Caco-2 (cell line): ENCODE data around the gene SNRPD2. TPM values are rescaled to one million over a fixed set of nuclear protein-coding genes. Genes with fewer than 3 reads are reported as not detected.

Experiments
- BruUV-seq: library from RNA; stranded (reverse); fragments of 400-500 nt; replicated peaks from 2 replicates; lab custom pipeline; 2021; lab: Mats Ljungman, UMichigan
- CTCF ChIA-PET: fragments of 300-600 bp; sonication (Branson Sonifier 250); formaldehyde crosslinking; loops from one replicate; lab custom pipeline; 2022; ENCODE audit warnings: antibody characterized with exemption; lab: Charles Lee
- POLR2A ChIA-PET: fragments of 300-600 bp; sonication (Branson Sonifier 250); formaldehyde crosslinking; loops from one replicate; lab custom pipeline; 2022; ENCODE audit warnings: antibody characterized with exemption; lab: Charles Lee
- DNase-seq, 2 experiments: peaks; one replicate each; pipeline versions ENCODE4 v3.0.0 to v3.0.0-alpha.2; 2020 to 2022
- H3K27me3 ChIP-seq: replicated peaks from 2 replicates; pipeline ENCODE4 v1.6.0; 2011; ENCODE audit warnings: low read length; ENCODE audit not compliant: control insufficient read depth, insufficient read depth
- H3K36me3 ChIP-seq: 2 replicates; pipeline ENCODE4 v1.5.1; 2011; ENCODE audit warnings: low read length; ENCODE audit not compliant: control insufficient read depth, insufficient read depth
- H3K4me1 ChIP-seq: fragments of 250-450 bp; sonication (Bioruptor Pico); 2 replicates; pipeline ENCODE4 v1.5.1; 2020; ENCODE audit warnings: mild to moderate bottlenecking
- H3K4me3 ChIP-seq: 2 replicates; pipeline ENCODE4 v1.5.1; 2011; ENCODE audit warnings: low read depth, mild to moderate bottlenecking, control low read depth, low read length
- H3K9me3 ChIP-seq: fragments of 250-450 bp; sonication (Bioruptor Pico); 2 replicates; pipeline ENCODE4 v1.5.1; 2020; ENCODE audit warnings: mild to moderate bottlenecking, moderate library complexity
- H3K27ac Mint-ChIP-seq: one replicate; pipeline ENCODE4 v1.8.0; 2022; ENCODE audit warnings: mixed read lengths; ENCODE audit not compliant: unreplicated experiment
- H3K27me3 Mint-ChIP-seq: one replicate; pipeline ENCODE4 v1.8.0; 2022; ENCODE audit warnings: mixed read lengths; ENCODE audit not compliant: insufficient read depth, unreplicated experiment
- H3K36me3 Mint-ChIP-seq: one replicate; pipeline ENCODE4 v1.8.0; 2022; ENCODE audit warnings: mild to moderate bottlenecking, mixed read lengths; ENCODE audit not compliant: insufficient read depth, unreplicated experiment
- H3K4me1 Mint-ChIP-seq: one replicate; pipeline ENCODE4 v1.8.0; 2022; ENCODE audit warnings: low read depth, mixed read lengths; ENCODE audit not compliant: unreplicated experiment
- H3K4me3 Mint-ChIP-seq: one replicate; pipeline ENCODE4 v1.8.0; 2022; ENCODE audit warnings: mild to moderate bottlenecking, moderate library complexity, mixed read lengths; ENCODE audit not compliant: unreplicated experiment
- H3K9me3 Mint-ChIP-seq: one replicate; pipeline ENCODE4 v1.8.0; 2022; ENCODE audit warnings: mixed read lengths; ENCODE audit not compliant: unreplicated experiment
- intact Hi-C: fragments of 100-400 bp; cut with micrococcal nuclease; formaldehyde crosslinking; loops from one replicate; pipeline ENCODE4 v1.10.0; 2022; ENCODE audit not compliant: unreplicated experiment
- total RNA-seq: library from RNA; stranded (reverse); gene quantifications from 2 replicates; pipeline ENCODE4 v1.2.3, GENCODE V29; 2022
- TF ChIP-seq, protein P1 (sequence below), 2 experiments: fragments of 200-600 bp in 1 of 2; IDR thresholded peaks; 1 replicate in 1 of 2; 2 replicates in 1 of 2; pipeline versions ENCODE4 v1.5.1 to v1.8.0; 2011 to 2022; ENCODE audit warnings: antibody characterized with exemption in 1 of 2, control low read depth in 1 of 2, inconsistent platforms in 1 of 2, low read depth in 1 of 2, low read length in 1 of 2, mild to moderate bottlenecking in 1 of 2, moderate library complexity in 1 of 2; ENCODE audit not compliant: insufficient read depth in 1 of 2, severe bottlenecking in 1 of 2, unreplicated experiment in 1 of 2

Gene SNRPD2
- total RNA-seq, 1 experiment from 2014 or later, result 579 TPM

- CTCF ChIA-PET, result interaction anchor here (0.5 to 3.9 kb wide), 19 partner anchors 11 to 548 kb away, joined by 3 to 46 read pairs (median 8); partner anchors contain the start of genes FBXO46, GIPR and SIX5
- peak overlapping the region; percentile 82 for H3K27ac Mint-ChIP-seq
- no peaks in the 10 kb centered on the region for H3K27me3 ChIP-seq
Observed at GRCh38 chr19:45693106-45693788, 1.5 kb upstream of the SNRPD2 start.

DNA sequence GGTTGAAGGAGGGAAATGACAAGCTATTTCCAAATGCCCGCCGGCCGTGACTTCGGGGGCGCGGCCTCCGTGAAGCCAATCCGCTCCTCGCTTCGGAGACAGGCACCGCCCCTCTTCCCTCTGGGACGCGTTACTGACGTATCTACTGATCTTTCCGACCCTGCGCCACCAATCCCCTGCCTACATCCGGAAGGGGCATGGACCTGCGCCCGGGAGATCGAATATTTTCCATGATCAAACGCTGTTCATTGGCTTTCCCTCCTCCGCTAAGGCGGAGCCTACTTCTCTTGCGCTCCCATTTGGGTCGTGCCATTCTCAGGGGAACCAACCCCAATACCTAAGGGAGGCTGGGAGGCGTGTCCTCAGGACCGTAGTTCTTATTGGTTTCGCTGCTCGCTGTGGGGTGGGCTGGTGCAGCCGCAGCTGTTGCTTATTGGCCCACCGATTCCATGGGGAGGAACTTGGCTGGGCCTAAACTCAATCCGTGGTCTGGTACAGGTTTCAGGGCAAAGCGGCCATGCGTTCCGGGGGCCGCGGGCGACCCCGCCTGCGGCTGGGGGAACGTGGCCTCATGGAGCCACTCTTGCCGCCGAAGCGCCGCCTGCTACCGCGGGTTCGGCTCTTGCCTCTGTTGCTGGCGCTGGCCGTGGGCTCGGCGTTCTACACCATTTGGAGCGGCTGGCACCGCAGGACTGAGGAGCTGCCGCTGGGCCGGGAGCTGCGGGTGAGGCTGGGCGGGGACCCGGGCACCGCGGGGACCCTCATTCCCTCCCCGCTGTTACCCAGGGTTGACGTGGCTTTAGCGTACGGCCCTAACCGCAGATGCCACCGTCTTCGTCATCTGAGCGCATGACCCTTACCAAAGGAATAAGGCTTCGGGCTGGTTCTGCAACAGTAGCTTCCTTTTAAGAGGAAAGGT lies 693 bp upstream of the SNRPD2 start, which contains the start of gene QPCTL:
TSS of gene QPCTL (plus strand) at position 480 of the 919 bp plus-strand sequence. CDS start at position 518, 38 bp downstream.
- no peaks in the 10 kb centered on the region for H3K27me3 Mint-ChIP-seq

More at GRCh38 chr19:45693106-45693788, 1.5 kb upstream of the SNRPD2 start:
- Histone ChIP-seq H3K4me1 (peaks cover 4% of the 10 kb centered on the region; the same call in 1 of the 2 replicates), H3K36me3 (peaks cover 5% of the 10 kb centered on the region), H3K9me3 (no peaks in the 10 kb centered on the region), H3K4me3 (peak overlapping the region; percentile 95)
- Mint-ChIP-seq H3K4me1 (no peaks in the 10 kb centered on the region), H3K4me3 (peak overlapping the region; percentile 83), H3K9me3 (no peaks in the 10 kb centered on the region), H3K36me3 (peaks cover 50% of the 10 kb centered on the region), H3K27me3 (no peaks in the 10 kb centered on the region)
- intact Hi-C loops, result loop anchor here (1.0 to 2.0 kb wide), 2 partner anchors 77 to 108 kb away; partner anchors contain the start of gene OPA3
- TF ChIP-seq, protein P1, sequence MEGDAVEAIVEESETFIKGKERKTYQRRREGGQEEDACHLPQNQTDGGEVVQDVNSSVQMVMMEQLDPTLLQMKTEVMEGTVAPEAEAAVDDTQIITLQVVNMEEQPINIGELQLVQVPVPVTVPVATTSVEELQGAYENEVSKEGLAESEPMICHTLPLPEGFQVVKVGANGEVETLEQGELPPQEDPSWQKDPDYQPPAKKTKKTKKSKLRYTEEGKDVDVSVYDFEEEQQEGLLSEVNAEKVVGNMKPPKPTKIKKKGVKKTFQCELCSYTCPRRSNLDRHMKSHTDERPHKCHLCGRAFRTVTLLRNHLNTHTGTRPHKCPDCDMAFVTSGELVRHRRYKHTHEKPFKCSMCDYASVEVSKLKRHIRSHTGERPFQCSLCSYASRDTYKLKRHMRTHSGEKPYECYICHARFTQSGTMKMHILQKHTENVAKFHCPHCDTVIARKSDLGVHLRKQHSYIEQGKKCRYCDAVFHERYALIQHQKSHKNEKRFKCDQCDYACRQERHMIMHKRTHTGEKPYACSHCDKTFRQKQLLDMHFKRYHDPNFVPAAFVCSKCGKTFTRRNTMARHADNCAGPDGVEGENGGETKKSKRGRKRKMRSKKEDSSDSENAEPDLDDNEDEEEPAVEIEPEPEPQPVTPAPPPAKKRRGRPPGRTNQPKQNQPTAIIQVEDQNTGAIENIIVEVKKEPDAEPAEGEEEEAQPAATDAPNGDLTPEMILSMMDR (IDR thresholded peaks at IDR 0.05; ENCODE audit: insufficient read depth in 1 of 2, low read depth in 1 of 2, low read length in 1 of 2, severe bottlenecking in 1 of 2, unreplicated experiment in 1 of 2), result peak; percentile 88 to 97
- POLR2A ChIA-PET, result interaction anchor here (0.6 to 3.7 kb wide), 7 partner anchors 14 to 292 kb away, joined by 4 to 56 read pairs (median 8); partner anchors contain the start of genes OPA3 and SIX5
- peak; percentile 87 to 90 for DNase-seq
- TSS peak; percentile 52 for BruUV-seq

More for the DNA sequence above, 693 bp upstream of the SNRPD2 start, which contains the start of gene QPCTL:
- H3K4me1 Mint-ChIP-seq, result no peaks in the 10 kb centered on the region
- no peaks in the 10 kb centered on the region for H3K27me3 ChIP-seq
- CTCF ChIA-PET, result interaction anchor here (1.0 to 3.9 kb wide), 21 partner anchors 10 to 214 kb away, joined by 3 to 46 read pairs (median 8); partner anchors contain the start of genes FBXO46, GIPR, SIX5 and SYMPK
- POLR2A ChIA-PET, result interaction anchor here (0.5 to 3.7 kb wide), 20 partner anchors 10 to 1142 kb away, joined by 3 to 56 read pairs (median 4); partner anchors contain the start of genes BLOC1S3, DMPK, DMWD and FBXO46
- H3K4me1 ChIP-seq, result peaks cover 4% of the 10 kb centered on the region; the same call in 1 of the 2 replicates
- H3K9me3 Mint-ChIP-seq, result no peaks in the 10 kb centered on the region
- H3K27ac Mint-ChIP-seq, result peak within 1 kb of the TSS; percentile 93
- H3K4me3 Mint-ChIP-seq, result peak within 1 kb of the TSS; percentile 83
- peak within 1 kb of the TSS; percentile 95 for H3K4me3 ChIP-seq
- no TSS peak for BruUV-seq
- intact Hi-C loops, result loop anchor here (1.0 to 2.0 kb wide), 4 partner anchors 15 to 108 kb away; partner anchors contain the start of gene OPA3
- peaks cover 54% of the 10 kb centered on the region for H3K36me3 Mint-ChIP-seq
- peak; percentile 98 to 99 for DNase-seq
- TF ChIP-seq, protein P1 (IDR thresholded peaks at IDR 0.05; ENCODE audit: insufficient read depth in 1 of 2, low read depth in 1 of 2, low read length in 1 of 2, severe bottlenecking in 1 of 2, unreplicated experiment in 1 of 2), result no peak
- H3K36me3 ChIP-seq, result peaks cover 9% of the 10 kb centered on the region
- no peaks in the 10 kb centered on the region for H3K9me3 ChIP-seq
